Tibial nerve (tissue), 4 donors: ENCODE results near the gene ELOF1.

Source experiments
- CTCF ChIP-seq, 5 experiments: fragments of 200-600 bp in 3 of 5; fragments of 450-650 bp in 2 of 5; sonication (generic) in 3 of 5; IDR thresholded peaks; one replicate each; pipeline ENCODE4 v1.5.1; 2016 to 2019; ENCODE audit warnings: antibody characterized with exemption in 5 of 5, mild to moderate bottlenecking in 3 of 5, moderate library complexity in 2 of 5
- EP300 ChIP-seq, 2 donors: sonication (generic); formaldehyde crosslinking; IDR thresholded peaks; one replicate each; pipeline ENCODE4 v1.6.1; 2017; ENCODE audit warnings: antibody characterized with exemption in 2 of 2, mild to moderate bottlenecking in 1 of 2
- POLR2A ChIP-seq, 2 donors: fragments of 450-650 bp; IDR thresholded peaks; one replicate each; pipeline ENCODE4 v1.6.1; 2017; ENCODE audit warnings: antibody characterized with exemption in 2 of 2, mild to moderate bottlenecking in 2 of 2, moderate library complexity in 2 of 2

GRCh38 chr19:11510444-11510843 is 48.6 kb downstream of the ELOF1 start:
- TF ChIP-seq CTCF (IDR thresholded peaks at IDR 0.05): no peak
- no peak for TF ChIP-seq POLR2A (IDR thresholded peaks at IDR 0.05)
- TF ChIP-seq EP300 (IDR thresholded peaks at IDR 0.05): no peak
